K562 (cell line): ENCODE data around the gene RASD2. TPM values are rescaled to one million over a fixed set of nuclear protein-coding genes. Genes with fewer than 3 reads are reported as not detected.

Experiments
- ATAC-seq: fragments of 200-7000 bp; cut with Tn5 transposase; 3 replicates; pipeline ENCODE4 v1.9.1; 2020; ENCODE audit warnings: moderate library complexity
- BruUV-seq: library from RNA; stranded (reverse); fragments of 400-500 nt; replicated peaks from 2 replicates; lab custom pipeline; 2021; lab: Mats Ljungman, UMichigan
- CTCF ChIA-PET: fragments of 300-600 bp; formaldehyde crosslinking; extraction: SDS; loops from one replicate; lab custom pipeline; 2021; ENCODE audit warnings: low intra/inter-chr PET ratio; lab: Yijun Ruan, JAX
- POLR2A ChIA-PET: fragments of 300-600, 350-650 bp; sonication (Branson Sonifier 250); formaldehyde crosslinking; extraction: SDS; loops from one replicate; lab custom pipeline; 2021; ENCODE audit warnings: antibody characterized with exemption, inconsistent platforms; lab: Yijun Ruan, JAX
- DNase-seq, 4 experiments: peaks; one replicate each; pipeline versions ENCODE4 v3.0.0 to v3.0.0-alpha.2; 2011 to 2018; ENCODE audit warnings: low spot score in 3 of 4, mixed read lengths in 3 of 4; ENCODE audit errors: extremely low read depth in 1 of 4
- FAIRE-seq: peaks from 2 replicates; lab custom pipeline; 2011; peaks lifted over from hg19 to GRCh38; lab: Jason Lieb, UNC
- H2AFZ ChIP-seq: 2 replicates; pipeline ENCODE4 v1.6.0; 2011; ENCODE audit warnings: low read depth, low read length, control low read depth, inconsistent platforms
- H3K27ac ChIP-seq: fragments of 200-600 bp; 3 replicates; pipeline ENCODE4 v1.8.0; 2011; ENCODE audit warnings: low read depth, mild to moderate bottlenecking, control low read depth, inconsistent platforms, low read length, moderate library complexity, mixed read lengths; ENCODE audit errors: extremely low read depth
- H3K27me3 ChIP-seq, 2 experiments: fragments of 300-600 bp in 1 of 2; 2 replicates in 1 of 2; 3 replicates in 1 of 2; pipeline versions ENCODE4 v1.6.0 to v1.8.0; 2011; ENCODE audit warnings: inconsistent platforms in 2 of 2, low read length in 2 of 2, mild to moderate bottlenecking in 1 of 2, mixed read lengths in 1 of 2, moderate library complexity in 1 of 2; ENCODE audit not compliant: control insufficient read depth in 2 of 2, insufficient read depth in 2 of 2
- H3K36me3 ChIP-seq: fragments of 300-600 bp; 3 replicates; pipeline ENCODE4 v1.8.0; 2011; ENCODE audit warnings: mild to moderate bottlenecking, low read length, inconsistent platforms; ENCODE audit not compliant: control insufficient read depth, insufficient read depth
- H3K4me1 ChIP-seq, 2 experiments: fragments of 200-600 bp in 1 of 2; replicated peaks in 1 of 2; 2 replicates in 1 of 2; 3 replicates in 1 of 2; pipeline versions ENCODE4 v1.5.1 to v1.8.0; 2011; ENCODE audit warnings: inconsistent platforms in 2 of 2, low read length in 2 of 2, mild to moderate bottlenecking in 1 of 2, mixed read lengths in 1 of 2, moderate library complexity in 1 of 2; ENCODE audit not compliant: control insufficient read depth in 2 of 2, insufficient read depth in 2 of 2
- H3K4me2 ChIP-seq: 2 replicates; pipeline ENCODE4 v1.6.1; 2011; ENCODE audit warnings: low read length, control low read depth, inconsistent platforms, mixed read lengths; ENCODE audit not compliant: insufficient read depth
- H3K4me3 ChIP-seq: fragments of 200-600 bp; sonication (generic), shearing (Covaris generic); 2 replicates; pipeline ENCODE4 v1.5.1; 2016; ENCODE audit warnings: control low read depth, inconsistent platforms
- H3K79me2 ChIP-seq: fragments of 200-600 bp; 3 replicates; pipeline ENCODE4 v1.8.0; 2011; ENCODE audit warnings: low read length, inconsistent platforms; ENCODE audit not compliant: control insufficient read depth, insufficient read depth
- H3K9ac ChIP-seq, 2 experiments: 2 replicates each; pipeline versions ENCODE4 v1.6.0 to v1.6.1; 2011; ENCODE audit warnings: low read depth in 2 of 2, low read length in 2 of 2, control low read depth in 1 of 2, inconsistent platforms in 1 of 2, mild to moderate bottlenecking in 1 of 2, mixed read lengths in 1 of 2; ENCODE audit not compliant: insufficient read depth in 1 of 2
- H3K9me1 ChIP-seq: one replicate; pipeline ENCODE4 v1.6.0; 2011; ENCODE audit warnings: inconsistent platforms, mild to moderate bottlenecking, low read length, moderate library complexity; ENCODE audit not compliant: control insufficient read depth, insufficient read depth
- H3K9me3 ChIP-seq: replicated peaks from 2 replicates; pipeline ENCODE4 v1.5.1; 2011; ENCODE audit warnings: low read depth, low read length, inconsistent platforms; ENCODE audit not compliant: control insufficient read depth, insufficient read depth
- H4K20me1 ChIP-seq: replicated peaks from 2 replicates; pipeline ENCODE4 v1.6.1; 2011; ENCODE audit warnings: low read length, inconsistent platforms, mixed read lengths; ENCODE audit not compliant: control insufficient read depth, insufficient read depth
- FOXJ2 ChIP-seq: fragments of 200-800 bp; sonication (Bioruptor generic); IDR thresholded peaks from 2 replicates; pipeline ENCODE4 v1.6.1; 2016; ENCODE audit warnings: missing genetic modification characterization, missing compliant biosample characterization
- MAZ ChIP-seq, 2 experiments: fragments of 450-650 bp in 1 of 2; sonication (generic) in 1 of 2; formaldehyde crosslinking; IDR thresholded peaks in 1 of 2; conservative IDR thresholded peaks in 1 of 2; 2 replicates each; pipeline versions ENCODE4 v1.4.0 to v1.5.0; 2020; ENCODE audit warnings: mild to moderate bottlenecking in 1 of 2, missing genetic modification reagents in 1 of 2
- NUFIP1 ChIP-seq: fragments of 450-650 bp; IDR thresholded peaks from 2 replicates; pipeline ENCODE4 v1.6.1; 2018; ENCODE audit not compliant: partially characterized antibody
- POLR3A ChIP-seq: IDR thresholded peaks from 2 replicates; pipeline ENCODE4 v1.6.1; 2011; ENCODE audit warnings: borderline replicate concordance, mild to moderate bottlenecking, moderate library complexity; ENCODE audit not compliant: insufficient read length, insufficient read depth; ENCODE audit errors: extremely low read depth
- SOX6 ChIP-seq: fragments of 450-650 bp; IDR thresholded peaks from 2 replicates; pipeline ENCODE4 v1.6.1; 2014; ENCODE audit warnings: mild to moderate bottlenecking
- TBL1XR1 ChIP-seq, 2 experiments: IDR thresholded peaks; 2 replicates each; pipeline ENCODE4 v1.6.1; 2012; ENCODE audit warnings: improper control_type of control experiment in 2 of 2, low read length in 2 of 2, mild to moderate bottlenecking in 1 of 2
- YY1 ChIP-seq, 3 experiments: IDR thresholded peaks; 2 replicates each; pipeline ENCODE4 v1.6.1; 2011; ENCODE audit warnings: low read length in 2 of 3, mild to moderate bottlenecking in 2 of 3, moderate library complexity in 2 of 3, borderline replicate concordance in 1 of 3, control low read depth in 1 of 3, low read depth in 1 of 3; ENCODE audit not compliant: insufficient read depth in 3 of 3, insufficient replicate concordance in 2 of 3, control insufficient read depth in 1 of 3, insufficient read length in 1 of 3; ENCODE audit errors: extremely low read depth in 1 of 3
- ZEB2 ChIP-seq: fragments of 450-650 bp; IDR thresholded peaks from 2 replicates; pipeline ENCODE4 v1.6.1; 2016
- ZNF583 ChIP-seq: fragments of 250-450 bp; sonication (Bioruptor Pico); IDR thresholded peaks from 2 replicates; pipeline ENCODE4 v1.4.0; 2020
- ZNF586 ChIP-seq: fragments of 450-650 bp; formaldehyde crosslinking; conservative IDR thresholded peaks from 2 replicates; pipeline ENCODE4 v1.4.0; 2020; ENCODE audit warnings: mild to moderate bottlenecking, moderate library complexity
- WGBS: fragments of 100-300 bp; shearing (Covaris generic); methylation state at CpG from one replicate; pipeline ENCODE4 v1.1.6; 2016; ENCODE audit warnings: low coverage, mixed read lengths; ENCODE audit not compliant: insufficient coverage; ENCODE audit errors: missing lambda C conversion rate; 5-methylcytosine and 5-hydroxymethylcytosine counted together
- in situ Hi-C: fragments of 300-500 bp; cut with MboI; formaldehyde crosslinking; loops from 4 replicates; pipeline ENCODE4 v1.15.0; 2018; ENCODE audit warnings: inconsistent platforms, mixed read lengths
- intact Hi-C: fragments of 100-400 bp; cut with micrococcal nuclease; formaldehyde crosslinking; loops from 2 replicates; pipeline ENCODE4 v1.14.2; 2022
- polyA plus RNA-seq, 8 experiments: library from polyadenylated mRNA; depleted of rRNA in 4 of 8; stranded (reverse) in 5 of 8; unstranded in 3 of 8; fragments of >200 nt; fragmentation: Nextera tagmentation in 2 of 8; fragmentation: Illumina TruSeq in 1 of 8; extraction: Ambion mirVana in 2 of 8; extraction: Trizol in 1 of 8; gene quantifications; 2 replicates each; pipeline versions ENCODE4 v1.2.1 to v1.2.3, GENCODE V29; 2011 to 2014; ENCODE audit warnings: inconsistent platforms in 1 of 8, missing spikeins in 1 of 8
- total RNA-seq, 7 experiments: library from RNA; depleted of rRNA in 6 of 7; stranded (reverse); fragments of >200 nt in 6 of 7; fragmentation: Illumina TruSeq in 2 of 7; extraction: Trizol in 2 of 7; gene quantifications; 2 replicates each; pipeline versions ENCODE4 v1.2.1 to v1.2.3, GENCODE V29; 2011 to 2021; ENCODE audit warnings: low replicate concordance in 1 of 7
- TF ChIP-seq, protein P1 (sequence below), 3 experiments: fragments of 200-800 bp in 1 of 3; fragments of 250-450 bp in 1 of 3; fragments of 450-650 bp in 1 of 3; sonication (Bioruptor Pico) in 1 of 3; sonication (Bioruptor generic) in 1 of 3; formaldehyde crosslinking in 1 of 3; IDR thresholded peaks; 2 replicates each; pipeline versions ENCODE4 v1.6.1 to v1.8.0; 2016 to 2022; ENCODE audit warnings: mild to moderate bottlenecking in 2 of 3, missing genetic modification characterization in 2 of 3, missing compliant biosample characterization in 1 of 3, moderate library complexity in 1 of 3
- TF ChIP-seq, protein P2 (sequence below): sonication (generic); formaldehyde crosslinking; IDR thresholded peaks from 2 replicates; pipeline ENCODE4 v1.8.1; 2022; ENCODE audit warnings: missing genetic modification reagents
- TF ChIP-seq, protein P3 (sequence below): fragments of 250-450 bp; sonication (Bioruptor Pico); IDR thresholded peaks from 2 replicates; pipeline ENCODE4 v1.8.0; 2022; ENCODE audit warnings: moderate library complexity, mild to moderate bottlenecking, inconsistent platforms

Gene RASD2
- total and polyA plus RNA-seq, 9 of the 15 experiments (the other 6 are each of a cell fraction or from before 2014, with no cell fraction given), result 0.05 TPM; not detected in 8

DNA sequence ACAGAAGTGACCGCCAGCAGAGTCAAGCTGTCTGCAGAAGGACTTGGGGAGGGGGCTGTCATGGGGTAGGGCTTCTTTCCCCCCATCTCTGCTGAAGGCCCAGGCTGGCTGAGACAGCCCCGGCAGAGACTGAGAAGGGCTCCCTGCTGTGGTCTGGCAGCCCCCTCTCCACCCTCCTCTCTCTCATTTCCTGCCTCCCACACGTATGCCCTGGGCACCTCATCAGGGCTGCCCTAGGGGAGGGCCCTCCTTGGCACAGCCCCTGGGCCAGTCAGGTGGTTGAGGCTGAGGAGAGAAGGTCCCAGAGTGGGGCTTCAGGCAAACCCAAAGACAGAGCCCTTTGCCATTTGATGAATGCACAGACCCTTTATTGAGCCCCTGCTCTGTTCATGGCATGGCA is 3.6 kb downstream of the RASD2 start (continued):
- no peak for TF ChIP-seq YY1 (IDR thresholded peaks at IDR 0.05; ENCODE audit: borderline replicate concordance in 1 of 3, control insufficient read depth in 1 of 3, extremely low read depth in 1 of 3, insufficient read depth in 3 of 3, insufficient read length in 1 of 3, insufficient replicate concordance in 2 of 3, low read depth in 1 of 3, low read length in 2 of 3)

DNA sequence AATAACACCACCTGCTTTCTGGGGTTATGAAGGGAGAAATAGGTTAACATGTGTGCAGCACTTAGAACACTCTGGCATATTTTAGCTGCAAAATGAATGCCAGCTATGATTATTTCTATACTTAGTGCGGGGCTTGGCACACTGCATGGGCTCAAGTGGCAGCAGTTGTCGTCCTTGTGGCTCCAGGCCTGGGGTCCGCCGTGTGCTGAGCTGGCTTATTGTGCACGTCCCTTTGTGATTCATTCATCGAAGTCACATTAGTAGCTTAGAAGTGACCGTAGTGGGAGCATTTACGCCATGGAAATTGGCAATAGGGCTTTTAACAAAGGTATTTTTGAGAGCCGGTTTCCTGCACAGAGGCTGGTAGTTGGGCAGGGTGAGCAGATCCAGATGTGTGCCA is 4.2 kb downstream of the RASD2 start:
- in situ Hi-C loops (no loop called here), intact Hi-C loops (no loop called here)
- Histone ChIP-seq H2AFZ (no peak overlapping the region), H3K9ac (no peak overlapping the region), H3K4me2 (no peak overlapping the region), H3K36me3 (no peaks in the 10 kb centered on the region), H3K9me3 (no peaks in the 10 kb centered on the region), H4K20me1 (no peaks in the 10 kb centered on the region), H3K27ac (no peak overlapping the region), H3K27me3 (peaks cover 7 to 65% of the 10 kb centered on the region in 2 experiments; a peak in 3 of 5 replicates), H3K79me2 (no peaks in the 10 kb centered on the region), H3K9me1 (no peaks in the 10 kb centered on the region), H3K4me3 (no peak overlapping the region), H3K4me1 (peaks cover 0 to 16% of the 10 kb centered on the region in 2 experiments; a peak in 2 of 5 replicates)
- no peak for ATAC-seq
- POLR2A ChIA-PET, result interaction anchor here (0.6 kb wide), 1 partner anchor 353 kb away, joined by 4 read pairs; no protein-coding TSS in a partner anchor
- no peak for FAIRE-seq
- no peak for DNase-seq
- CTCF ChIA-PET, result no interaction called here
- BruUV-seq, result no TSS peak
- WGBS, result 2% methylated on average over 9 of the region's 9 CpGs
- TF ChIP-seq TBL1XR1 (IDR thresholded peaks at IDR 0.05; ENCODE audit: low read length in 2 of 2) (no peak), ZNF586 (CRISPR knock-in tag) (no peak), MAZ (CRISPR knock-in tag; conservative IDR thresholded peaks at IDR 0.05 in 1 of 2, IDR thresholded peaks at IDR 0.05 in 1 of 2) (no peak), SOX6 (no peak), ZNF583 (CRISPR knock-in tag) (no peak), FOXJ2 (tag) (no peak), ZEB2 (no peak), NUFIP1 (no peak), POLR3A (no peak)
- TF ChIP-seq, protein P1, sequence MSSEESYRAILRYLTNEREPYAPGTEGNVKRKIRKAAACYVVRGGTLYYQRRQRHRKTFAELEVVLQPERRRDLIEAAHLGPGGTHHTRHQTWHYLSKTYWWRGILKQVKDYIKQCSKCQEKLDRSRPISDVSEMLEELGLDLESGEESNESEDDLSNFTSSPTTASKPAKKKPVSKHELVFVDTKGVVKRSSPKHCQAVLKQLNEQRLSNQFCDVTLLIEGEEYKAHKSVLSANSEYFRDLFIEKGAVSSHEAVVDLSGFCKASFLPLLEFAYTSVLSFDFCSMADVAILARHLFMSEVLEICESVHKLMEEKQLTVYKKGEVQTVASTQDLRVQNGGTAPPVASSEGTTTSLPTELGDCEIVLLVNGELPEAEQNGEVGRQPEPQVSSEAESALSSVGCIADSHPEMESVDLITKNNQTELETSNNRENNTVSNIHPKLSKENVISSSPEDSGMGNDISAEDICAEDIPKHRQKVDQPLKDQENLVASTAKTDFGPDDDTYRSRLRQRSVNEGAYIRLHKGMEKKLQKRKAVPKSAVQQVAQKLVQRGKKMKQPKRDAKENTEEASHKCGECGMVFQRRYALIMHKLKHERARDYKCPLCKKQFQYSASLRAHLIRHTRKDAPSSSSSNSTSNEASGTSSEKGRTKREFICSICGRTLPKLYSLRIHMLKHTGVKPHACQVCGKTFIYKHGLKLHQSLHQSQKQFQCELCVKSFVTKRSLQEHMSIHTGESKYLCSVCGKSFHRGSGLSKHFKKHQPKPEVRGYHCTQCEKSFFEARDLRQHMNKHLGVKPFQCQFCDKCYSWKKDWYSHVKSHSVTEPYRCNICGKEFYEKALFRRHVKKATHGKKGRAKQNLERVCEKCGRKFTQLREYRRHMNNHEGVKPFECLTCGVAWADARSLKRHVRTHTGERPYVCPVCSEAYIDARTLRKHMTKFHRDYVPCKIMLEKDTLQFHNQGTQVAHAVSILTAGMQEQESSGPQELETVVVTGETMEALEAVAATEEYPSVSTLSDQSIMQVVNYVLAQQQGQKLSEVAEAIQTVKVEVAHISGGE (CRISPR knock-in tag; IDR thresholded peaks at IDR 0.05), result no peak
- TF ChIP-seq, protein P2, sequence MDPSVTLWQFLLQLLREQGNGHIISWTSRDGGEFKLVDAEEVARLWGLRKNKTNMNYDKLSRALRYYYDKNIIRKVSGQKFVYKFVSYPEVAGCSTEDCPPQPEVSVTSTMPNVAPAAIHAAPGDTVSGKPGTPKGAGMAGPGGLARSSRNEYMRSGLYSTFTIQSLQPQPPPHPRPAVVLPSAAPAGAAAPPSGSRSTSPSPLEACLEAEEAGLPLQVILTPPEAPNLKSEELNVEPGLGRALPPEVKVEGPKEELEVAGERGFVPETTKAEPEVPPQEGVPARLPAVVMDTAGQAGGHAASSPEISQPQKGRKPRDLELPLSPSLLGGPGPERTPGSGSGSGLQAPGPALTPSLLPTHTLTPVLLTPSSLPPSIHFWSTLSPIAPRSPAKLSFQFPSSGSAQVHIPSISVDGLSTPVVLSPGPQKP (CRISPR knock-in tag), result no peak
- TF ChIP-seq, protein P3, sequence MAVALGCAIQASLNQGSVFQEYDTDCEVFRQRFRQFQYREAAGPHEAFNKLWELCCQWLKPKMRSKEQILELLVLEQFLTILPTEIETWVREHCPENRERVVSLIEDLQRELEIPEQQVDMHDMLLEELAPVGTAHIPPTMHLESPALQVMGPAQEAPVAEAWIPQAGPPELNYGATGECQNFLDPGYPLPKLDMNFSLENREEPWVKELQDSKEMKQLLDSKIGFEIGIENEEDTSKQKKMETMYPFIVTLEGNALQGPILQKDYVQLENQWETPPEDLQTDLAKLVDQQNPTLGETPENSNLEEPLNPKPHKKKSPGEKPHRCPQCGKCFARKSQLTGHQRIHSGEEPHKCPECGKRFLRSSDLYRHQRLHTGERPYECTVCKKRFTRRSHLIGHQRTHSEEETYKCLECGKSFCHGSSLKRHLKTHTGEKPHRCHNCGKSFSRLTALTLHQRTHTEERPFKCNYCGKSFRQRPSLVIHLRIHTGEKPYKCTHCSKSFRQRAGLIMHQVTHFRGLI (CRISPR knock-in tag), result no peak
